ENCODE data around the gene LHX4. TPM values are rescaled to one million over a fixed set of nuclear protein-coding genes. Genes with fewer than 3 reads are reported as not detected.

The LHX4 gene
- total RNA-seq, 2 donors from 2014 or later, result not detected

GRCh38 chr1:180239145-180240096, 9.4 kb downstream of the LHX4 start:
- Histone ChIP-seq H3K27me3 (replicated peaks; ENCODE audit: insufficient read depth) (peaks cover 20% of the 10 kb centered on the region), H3K36me3 (no peaks in the 10 kb centered on the region), H3K4me1 (ENCODE audit: control insufficient read depth in 1 of 2, low read depth in 2 of 2) (peaks cover 12 to 14% of the 10 kb centered on the region in 2 donors), H3K27ac (no peak overlapping the region), H3K4me3 (no peak overlapping the region), H3K9me3 (no peaks in the 10 kb centered on the region)
- no peak for TF ChIP-seq CTCF (IDR thresholded peaks at IDR 0.05)
- ATAC-seq (ENCODE audit: insufficient number of reproducible peaks, low FRiP score, low read depth) (no peak), DNase-seq (ENCODE audit: low spot score) (no peak)

- H3K4me1 ChIP-seq (ENCODE audit: control insufficient read depth in 1 of 2, low read depth in 2 of 2), result no peaks in the 10 kb centered on the region
- no peak for ATAC-seq (ENCODE audit: insufficient number of reproducible peaks, low FRiP score, low read depth)
- no peaks in the 10 kb centered on the region for H3K9me3 ChIP-seq
- no peak for DNase-seq (ENCODE audit: low spot score)
- no peak overlapping the region for H3K27ac ChIP-seq
- no peaks in the 10 kb centered on the region for H3K36me3 ChIP-seq
- H3K27me3 ChIP-seq (replicated peaks; ENCODE audit: insufficient read depth), result peaks cover 19% of the 10 kb centered on the region
- H3K4me3 ChIP-seq, result no peak overlapping the region
- no peak for TF ChIP-seq CTCF (IDR thresholded peaks at IDR 0.05)
These were observed 11.9 kb downstream of the LHX4 start for GRCh38 chr1:180241716-180242544.

GRCh38 chr1:180243517-180244221, 13.6 kb downstream of the LHX4 start:
- Histone ChIP-seq H3K27ac (no peak overlapping the region), H3K9me3 (no peaks in the 10 kb centered on the region), H3K27me3 (replicated peaks; ENCODE audit: insufficient read depth) (peaks cover 7% of the 10 kb centered on the region), H3K4me3 (no peak overlapping the region), H3K36me3 (no peaks in the 10 kb centered on the region), H3K4me1 (ENCODE audit: control insufficient read depth in 1 of 2, low read depth in 2 of 2) (no peaks in the 10 kb centered on the region)
- TF ChIP-seq CTCF (IDR thresholded peaks at IDR 0.05), result no peak
- DNase-seq (ENCODE audit: low spot score) (no peak), ATAC-seq (ENCODE audit: insufficient number of reproducible peaks, low FRiP score, low read depth) (no peak)

GRCh38 chr1:180244840-180245239, 14.8 kb downstream of the LHX4 start:
- ATAC-seq (ENCODE audit: insufficient number of reproducible peaks, low FRiP score, low read depth) (no peak), DNase-seq (ENCODE audit: low spot score) (no peak)
- no peaks in the 10 kb centered on the region for H3K9me3 ChIP-seq
- no peak overlapping the region for H3K27ac ChIP-seq
- H3K4me3 ChIP-seq, result no peak overlapping the region
- H3K27me3 ChIP-seq (replicated peaks; ENCODE audit: insufficient read depth), result no peaks in the 10 kb centered on the region
- TF ChIP-seq CTCF (IDR thresholded peaks at IDR 0.05), result no peak
- no peaks in the 10 kb centered on the region for H3K36me3 ChIP-seq
- no peaks in the 10 kb centered on the region for H3K4me1 ChIP-seq (ENCODE audit: control insufficient read depth in 1 of 2, low read depth in 2 of 2)
